Trophoblast cell (in vitro differentiated cells and primary cell): ENCODE measurements around the gene AK5.

Source experiments
- DNase-seq, 2 donors: peaks; one replicate each; pipeline ENCODE4 v3.0.0-alpha.2; 2016
- H2AFZ ChIP-seq: 2 replicates; pipeline ENCODE4 v1.6.1; 2013; ENCODE audit warnings: low read length, moderate library complexity, mild to moderate bottlenecking; ENCODE audit not compliant: insufficient read depth, poor library complexity
- H2AK5ac ChIP-seq: 2 replicates; pipeline ENCODE4 v1.6.1; 2013; ENCODE audit warnings: mild to moderate bottlenecking, low read length
- H2BK120ac ChIP-seq: 2 replicates; pipeline ENCODE4 v1.6.1; 2013; ENCODE audit warnings: low read length, mild to moderate bottlenecking, moderate library complexity; ENCODE audit not compliant: insufficient read depth, poor library complexity
- H2BK12ac ChIP-seq: 2 replicates; pipeline ENCODE4 v1.6.1; 2013; ENCODE audit warnings: mild to moderate bottlenecking, low read length, moderate library complexity
- H2BK5ac ChIP-seq: 2 replicates; pipeline ENCODE4 v1.6.1; 2013; ENCODE audit warnings: low read length, low read depth, moderate library complexity, mild to moderate bottlenecking; ENCODE audit not compliant: poor library complexity
- H3K14ac ChIP-seq: 2 replicates; pipeline ENCODE4 v1.6.1; 2013; ENCODE audit warnings: mild to moderate bottlenecking, low read length
- H3K18ac ChIP-seq: 2 replicates; pipeline ENCODE4 v1.6.1; 2013; ENCODE audit warnings: mild to moderate bottlenecking, low read length
- H3K23ac ChIP-seq: 2 replicates; pipeline ENCODE4 v1.6.1; 2013; ENCODE audit warnings: low read length
- H3K27ac ChIP-seq: 2 replicates; pipeline ENCODE4 v1.5.1; 2013; ENCODE audit warnings: low read depth, mild to moderate bottlenecking, inconsistent platforms, low read length, moderate library complexity
- H3K27me3 ChIP-seq: 2 replicates; pipeline ENCODE4 v1.6.1; 2013; ENCODE audit warnings: inconsistent platforms, mild to moderate bottlenecking, low read length, moderate library complexity; ENCODE audit not compliant: insufficient read depth
- H3K36me3 ChIP-seq, 2 experiments: 1 replicate in 1 of 2; 2 replicates in 1 of 2; pipeline ENCODE4 v1.6.1; 2013; ENCODE audit warnings: low read length in 2 of 2, mild to moderate bottlenecking in 2 of 2, moderate library complexity in 1 of 2; ENCODE audit not compliant: insufficient read depth in 2 of 2, control insufficient read depth in 1 of 2
- H3K4ac ChIP-seq: 2 replicates; pipeline ENCODE4 v1.6.1; 2013; ENCODE audit warnings: low read depth, mild to moderate bottlenecking, low read length, moderate library complexity
- H3K4me1 ChIP-seq, 2 experiments: 1 replicate in 1 of 2; 2 replicates in 1 of 2; pipeline ENCODE4 v1.6.1; 2013; ENCODE audit warnings: low read length in 2 of 2, mild to moderate bottlenecking in 2 of 2, moderate library complexity in 1 of 2; ENCODE audit not compliant: insufficient read depth in 2 of 2, control insufficient read depth in 1 of 2
- H3K4me2 ChIP-seq: 2 replicates; pipeline ENCODE4 v1.6.1; 2013; ENCODE audit warnings: inconsistent platforms, mild to moderate bottlenecking, low read length, moderate library complexity
- H3K4me3 ChIP-seq: 2 replicates; pipeline ENCODE4 v1.5.1; 2013; ENCODE audit warnings: mild to moderate bottlenecking, low read depth, low read length, inconsistent platforms
- H3K79me1 ChIP-seq: one replicate; pipeline ENCODE4 v1.6.1; 2013; ENCODE audit warnings: low read length
- H3K79me2 ChIP-seq: 2 replicates; pipeline ENCODE4 v1.6.1; 2013; ENCODE audit warnings: low read length, mild to moderate bottlenecking; ENCODE audit not compliant: control insufficient read depth, insufficient read depth, poor library complexity
- H3K9ac ChIP-seq: 2 replicates; pipeline ENCODE4 v1.6.1; 2013; ENCODE audit warnings: mild to moderate bottlenecking, low read length
- H3K9me3 ChIP-seq: 2 replicates; pipeline ENCODE4 v1.6.1; 2013; ENCODE audit warnings: low read depth, mild to moderate bottlenecking, control low read depth, inconsistent platforms, low read length; ENCODE audit not compliant: insufficient read depth
- H4K12ac ChIP-seq: 2 replicates; pipeline ENCODE4 v1.6.1; 2013; ENCODE audit warnings: low read depth, mild to moderate bottlenecking, low read length, moderate library complexity
- H4K8ac ChIP-seq: 2 replicates; pipeline ENCODE4 v1.6.1; 2013; ENCODE audit warnings: low read depth, mild to moderate bottlenecking, low read length, moderate library complexity
- H4K91ac ChIP-seq: one replicate; pipeline ENCODE4 v1.6.1; 2013; ENCODE audit warnings: low read depth, mild to moderate bottlenecking, low read length, moderate library complexity
- WGBS: extraction: QIAGEN DNeasy Blood & Tissue Kit; methylation state at CpG from one replicate; pipeline ENCODE4 v1.1.7; 2013; ENCODE audit warnings: missing lambda C conversion rate; ENCODE audit not compliant: insufficient read length, insufficient coverage; ENCODE audit errors: extremely low coverage; 5-methylcytosine and 5-hydroxymethylcytosine counted together

Gene AK5

GRCh38 chr1:77534456-77534855 lies 252.6 kb downstream of the AK5 start:
- no peak for DNase-seq
- Histone ChIP-seq H2AK5ac (no peak overlapping the region), H3K79me1 (no peaks in the 10 kb centered on the region), H4K91ac (no peak overlapping the region), H3K4ac (no peak overlapping the region), H2AFZ (no peak overlapping the region), H3K4me1 (no peaks in the 10 kb centered on the region), H3K9me3 (peaks cover 2% of the 10 kb centered on the region), H2BK5ac (no peak overlapping the region), H3K79me2 (no peaks in the 10 kb centered on the region), H2BK12ac (no peak overlapping the region), H3K4me3 (no peak overlapping the region), H3K9ac (no peak overlapping the region), H3K14ac (no peak overlapping the region), H3K27ac (no peak overlapping the region), H3K27me3 (no peaks in the 10 kb centered on the region), H3K36me3 (no peaks in the 10 kb centered on the region), H4K8ac (no peak overlapping the region), H3K23ac (no peak overlapping the region), H4K12ac (no peak overlapping the region), H3K18ac (no peak overlapping the region), H3K4me2 (no peak overlapping the region), H2BK120ac (no peak overlapping the region)
- no CpG with 5 or more reads among the region's 5 CpGs for WGBS

- Histone ChIP-seq H2BK5ac (no peak overlapping the region), H3K4ac (no peak overlapping the region), H3K27ac (no peak overlapping the region), H3K23ac (no peak overlapping the region), H3K9ac (no peak overlapping the region), H2AK5ac (no peak overlapping the region), H3K4me3 (no peak overlapping the region), H3K36me3 (no peaks in the 10 kb centered on the region), H3K27me3 (no peaks in the 10 kb centered on the region), H4K12ac (no peak overlapping the region), H3K4me2 (no peak overlapping the region), H3K79me2 (no peaks in the 10 kb centered on the region), H3K4me1 (no peaks in the 10 kb centered on the region), H3K18ac (no peak overlapping the region), H3K14ac (no peak overlapping the region), H2BK12ac (no peak overlapping the region), H2AFZ (no peak overlapping the region), H3K79me1 (no peaks in the 10 kb centered on the region), H2BK120ac (no peak overlapping the region), H4K8ac (no peak overlapping the region), H3K9me3 (no peaks in the 10 kb centered on the region), H4K91ac (no peak overlapping the region)
- WGBS, result no CpG with 5 or more reads among the region's 2 CpGs
- no peak for DNase-seq
These were observed 255.0 kb downstream of the AK5 start for GRCh38 chr1:77536813-77537212.

GRCh38 chr1:77538956-77539518 lies 257.2 kb downstream of the AK5 start:
- WGBS, result no CpG with 5 or more reads among the region's 7 CpGs
- H4K12ac ChIP-seq, result no peak overlapping the region
- no peak overlapping the region for H4K8ac ChIP-seq
- no peaks in the 10 kb centered on the region for H3K79me2 ChIP-seq
- H3K4ac ChIP-seq, result no peak overlapping the region
- no peak overlapping the region for H3K4me2 ChIP-seq
- H3K14ac ChIP-seq, result no peak overlapping the region
- no peak overlapping the region for H3K18ac ChIP-seq
- no peak overlapping the region for H2BK12ac ChIP-seq
- no peak overlapping the region for H2BK120ac ChIP-seq
- H2AK5ac ChIP-seq, result no peak overlapping the region
- H3K27ac ChIP-seq, result no peak overlapping the region
- H3K36me3 ChIP-seq, result no peaks in the 10 kb centered on the region
- no peak overlapping the region for H3K23ac ChIP-seq
- no peak overlapping the region for H3K9ac ChIP-seq
- H3K27me3 ChIP-seq, result no peaks in the 10 kb centered on the region
- peak; percentile 77 to 85 for DNase-seq
- H3K4me3 ChIP-seq, result no peak overlapping the region
- H2BK5ac ChIP-seq, result no peak overlapping the region
- no peak overlapping the region for H4K91ac ChIP-seq
- no peak overlapping the region for H2AFZ ChIP-seq
- H3K9me3 ChIP-seq, result no peaks in the 10 kb centered on the region
- H3K79me1 ChIP-seq, result no peaks in the 10 kb centered on the region
- H3K4me1 ChIP-seq, result no peaks in the 10 kb centered on the region

- H4K91ac ChIP-seq, result no peak overlapping the region
- no peaks in the 10 kb centered on the region for H3K27me3 ChIP-seq
- H3K23ac ChIP-seq, result no peak overlapping the region
- H3K18ac ChIP-seq, result no peak overlapping the region
- H3K14ac ChIP-seq, result no peak overlapping the region
- H2AFZ ChIP-seq, result no peak overlapping the region
- WGBS, result no CpG with 5 or more reads among the region's 4 CpGs
- no peak overlapping the region for H3K4ac ChIP-seq
- no peak overlapping the region for H3K4me3 ChIP-seq
- no peaks in the 10 kb centered on the region for H3K79me1 ChIP-seq
- H4K12ac ChIP-seq, result no peak overlapping the region
- no peaks in the 10 kb centered on the region for H3K9me3 ChIP-seq
- no peak for DNase-seq
- H3K79me2 ChIP-seq, result no peaks in the 10 kb centered on the region
- no peak overlapping the region for H3K4me2 ChIP-seq
- no peak overlapping the region for H3K27ac ChIP-seq
- H3K36me3 ChIP-seq, result no peaks in the 10 kb centered on the region
- H2BK12ac ChIP-seq, result no peak overlapping the region
- no peaks in the 10 kb centered on the region for H3K4me1 ChIP-seq
- H4K8ac ChIP-seq, result no peak overlapping the region
- no peak overlapping the region for H3K9ac ChIP-seq
- H2BK120ac ChIP-seq, result no peak overlapping the region
- no peak overlapping the region for H2BK5ac ChIP-seq
- no peak overlapping the region for H2AK5ac ChIP-seq
These were observed 257.8 kb downstream of the AK5 start for GRCh38 chr1:77539519-77540142.
